Endometrial microvascular endothelial cells (primary cell): ENCODE measurements around the gene KCNT1. TPM values are rescaled to one million over a fixed set of nuclear protein-coding genes. Genes with fewer than 3 reads are reported as not detected.

ENCODE experiments used
- in situ Hi-C: cut with HindIII; loops from 2 replicates; pipeline ENCODE4 v1.10.0; 2017; ENCODE audit warnings: low sequenced_read_pairs, low pct_unique_long_range_greater_than_20kb; ENCODE audit errors: inconsistent ontology term
- total RNA-seq: library from RNA; depleted of rRNA; stranded (reverse); fragments of >200 nt; gene quantifications from one replicate; pipeline ENCODE4 v1.2.3, GENCODE V29; 2015; ENCODE audit errors: inconsistent ontology term

Gene KCNT1
- total RNA-seq, 1 donor from 2014 or later: not detected

DNA sequence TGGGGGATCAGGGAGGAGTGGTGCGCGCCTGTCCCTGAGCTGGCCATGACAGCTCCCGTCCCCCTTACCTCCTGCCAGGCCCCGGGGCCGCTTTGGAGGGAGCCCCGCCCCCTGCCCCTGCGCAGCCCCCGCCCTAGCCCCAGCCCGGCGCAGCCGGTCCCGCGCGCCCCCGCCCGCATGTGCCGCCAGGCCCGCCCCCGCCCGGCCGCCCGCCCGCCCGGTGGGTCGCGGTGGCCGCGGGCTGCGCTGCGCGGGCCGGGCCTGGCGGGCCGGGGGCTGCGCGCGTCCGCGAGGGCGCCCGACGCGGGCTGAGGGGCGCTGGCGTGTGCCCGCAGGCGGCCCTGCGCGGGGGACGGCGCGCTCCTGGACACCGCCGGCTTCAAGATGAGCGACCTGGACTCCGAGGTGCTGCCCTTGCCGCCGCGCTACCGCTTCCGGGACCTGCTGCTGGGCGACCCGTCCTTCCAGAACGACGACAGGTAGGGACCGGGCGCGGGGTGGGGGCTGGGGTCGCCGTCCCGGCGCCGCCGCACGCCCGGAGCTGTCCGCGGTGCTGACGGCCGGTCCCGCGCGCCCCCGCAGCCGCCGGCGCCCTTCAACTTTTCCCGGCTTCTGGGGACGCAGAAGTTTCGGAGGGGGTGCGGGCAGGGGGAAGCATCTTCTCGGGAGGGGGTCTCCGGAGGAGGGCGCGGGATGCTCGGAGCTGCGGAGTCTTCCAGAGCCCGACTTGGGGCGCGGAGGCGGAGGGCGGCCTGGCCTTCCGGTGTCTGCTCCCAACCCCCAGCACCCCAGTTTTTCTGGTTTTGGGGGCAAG lies 12.5 kb downstream of the KCNT1 start:
- in situ Hi-C loops: no loop called here

DNA sequence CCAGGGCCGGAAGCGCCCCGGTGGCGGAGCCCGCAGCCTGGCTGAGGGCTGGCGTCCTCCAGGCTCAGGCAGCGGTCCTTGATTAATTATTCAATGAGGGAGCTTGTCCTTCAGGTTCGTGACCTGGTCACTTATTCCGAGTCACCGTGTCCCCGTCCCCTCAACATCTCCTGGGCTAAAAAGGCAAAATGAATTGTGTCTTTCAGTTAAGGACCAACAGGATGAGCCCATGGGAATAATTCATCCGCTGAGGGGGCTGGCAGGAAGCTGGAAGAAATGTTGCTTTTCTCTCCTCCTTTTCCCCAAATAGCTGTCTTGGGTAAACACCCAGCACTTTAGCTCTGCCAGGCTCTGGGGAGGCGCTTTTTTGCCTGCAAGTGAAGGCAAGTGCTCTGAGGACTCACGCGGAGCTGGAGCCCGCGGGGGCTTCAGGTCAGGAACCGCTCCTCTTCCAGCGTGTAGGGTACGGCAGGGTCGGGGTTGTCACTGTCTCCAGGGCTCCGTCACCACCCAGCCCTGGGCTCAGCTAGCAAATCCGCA lies 13.1 kb downstream of the KCNT1 start:
- in situ Hi-C loops: no loop called here

DNA sequence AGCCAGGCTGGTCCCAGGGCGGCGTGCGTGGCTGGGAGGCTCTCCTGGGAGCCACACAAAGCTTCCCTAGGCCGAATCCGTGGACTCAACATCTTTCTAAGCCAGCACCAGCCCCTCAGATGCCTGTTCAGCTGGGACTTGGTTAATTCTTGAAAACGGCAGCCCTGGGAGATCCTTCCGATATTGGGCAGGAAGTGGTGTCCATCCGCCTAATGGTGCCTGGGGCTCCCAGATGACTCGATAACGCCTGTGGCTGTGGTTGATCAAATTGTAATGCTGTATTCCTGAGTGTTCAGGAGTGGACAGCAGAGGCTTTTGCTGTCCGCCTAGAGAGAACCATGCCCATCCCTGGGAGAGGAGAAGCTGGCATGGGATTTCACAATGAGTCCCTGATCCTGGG lies 14.1 kb downstream of the KCNT1 start:
- in situ Hi-C loops: no loop called here

DNA sequence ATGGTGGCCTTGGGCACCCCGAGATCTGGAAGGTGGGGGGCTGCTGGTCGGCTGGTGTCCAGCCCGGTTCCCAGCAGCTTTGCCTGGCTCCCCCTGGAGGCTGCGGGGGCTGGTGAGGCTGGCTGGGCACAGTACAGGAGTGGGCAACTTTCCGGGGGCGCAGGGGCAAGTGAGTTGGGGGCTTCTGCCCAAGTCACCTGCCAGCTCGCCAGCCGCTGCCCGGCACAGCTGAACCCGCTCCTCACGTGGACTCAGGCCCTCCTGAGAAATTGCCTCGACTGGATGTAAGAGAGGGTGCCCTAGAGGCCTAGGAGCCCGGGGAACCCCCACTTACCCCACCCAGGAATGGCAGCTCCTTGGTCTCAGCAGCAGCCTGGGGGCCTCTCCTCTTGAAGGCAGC lies 15.4 kb downstream of the KCNT1 start:
- in situ Hi-C loops: no loop called here

DNA sequence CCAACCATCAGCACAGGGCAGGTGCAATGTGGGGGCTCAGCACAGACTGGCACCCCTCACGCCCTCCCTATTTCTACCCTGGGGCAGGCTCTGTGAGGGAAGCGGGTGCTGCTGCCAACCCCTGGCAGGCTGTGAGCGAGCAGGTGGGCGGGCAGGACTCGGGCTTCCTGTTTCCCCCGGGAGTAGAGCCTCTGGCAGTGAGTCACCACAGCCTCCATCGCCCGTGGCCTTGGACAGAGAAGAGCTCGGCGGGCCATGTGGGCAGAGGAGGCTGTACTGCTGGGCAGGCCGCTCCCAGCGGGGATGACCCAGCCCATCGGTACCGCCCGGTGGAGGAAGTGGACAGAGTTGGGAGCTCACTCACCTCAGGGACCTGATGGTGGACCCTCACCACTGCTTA lies 16.6 kb downstream of the KCNT1 start:
- in situ Hi-C loops: no loop called here

DNA sequence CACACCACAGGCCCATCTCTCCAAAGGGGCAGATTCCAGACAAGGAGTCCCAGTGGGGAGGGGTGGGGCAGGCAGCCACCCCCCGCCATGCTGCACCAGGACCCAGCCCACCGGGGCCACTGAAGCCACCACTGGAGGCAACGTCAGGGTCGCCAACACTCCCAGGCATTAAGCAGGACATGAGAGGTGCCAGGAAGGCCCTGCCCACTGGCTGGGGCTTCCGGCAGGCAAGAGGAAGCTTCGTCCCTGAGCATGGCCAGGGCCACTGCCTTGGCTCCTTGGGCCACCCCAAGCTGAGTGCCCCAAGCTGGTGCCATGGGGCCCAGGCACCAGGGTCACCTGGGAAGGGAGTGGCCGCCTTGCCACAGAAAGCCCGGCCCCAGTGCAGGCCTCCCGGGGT lies 17.5 kb downstream of the KCNT1 start:
- in situ Hi-C loops: no loop called here

DNA sequence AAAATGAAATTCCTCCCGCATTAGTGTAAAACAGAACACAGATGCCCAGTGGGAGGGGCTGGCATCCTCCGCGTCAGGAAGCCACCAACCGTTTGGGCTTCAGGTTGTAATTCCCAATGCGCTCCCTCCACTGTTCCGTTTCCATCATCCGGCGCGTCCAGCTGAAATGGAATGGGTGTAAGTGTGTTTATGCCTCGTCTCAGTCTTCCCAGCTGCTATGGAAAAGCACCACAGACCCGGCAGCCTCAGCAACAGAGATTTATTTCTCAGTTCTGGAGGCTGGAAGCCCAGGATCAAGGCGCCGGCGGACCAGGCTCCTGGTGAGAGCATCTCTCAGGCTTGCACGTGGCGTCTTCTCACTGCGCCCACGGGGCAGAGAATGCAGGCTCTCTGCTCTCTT lies 20.4 kb downstream of the KCNT1 start:
- in situ Hi-C loops: no loop called here

DNA sequence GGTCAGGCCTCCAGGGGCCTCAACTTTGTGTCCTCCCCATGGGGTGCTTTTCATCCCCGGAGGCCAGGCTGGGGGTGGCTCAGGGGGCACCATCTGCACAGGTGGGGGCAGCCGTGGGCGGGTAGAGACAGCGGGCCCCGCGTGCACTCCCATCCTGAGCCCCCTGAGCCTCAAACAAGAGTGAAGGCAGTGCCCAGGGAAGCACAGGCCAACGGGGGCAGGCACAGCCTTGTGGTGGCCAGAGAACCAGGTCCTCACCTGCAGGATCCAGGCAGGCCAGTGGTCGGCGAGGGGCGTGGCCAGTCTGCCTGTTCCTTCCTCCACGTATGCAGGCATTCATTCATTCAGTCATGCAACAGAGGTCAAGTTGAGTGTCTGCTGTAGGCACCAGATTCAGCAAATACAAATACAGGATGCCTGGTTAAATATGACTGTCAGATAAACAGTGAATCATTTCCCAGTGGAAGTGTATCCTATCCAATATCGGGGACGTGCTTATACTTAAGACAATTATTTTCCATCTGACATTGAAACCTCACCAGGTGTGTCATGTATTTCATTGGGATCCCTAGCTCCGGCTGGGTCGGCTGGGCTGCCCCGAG lies 22.3 kb downstream of the KCNT1 start:
- in situ Hi-C loops: no loop called here

DNA sequence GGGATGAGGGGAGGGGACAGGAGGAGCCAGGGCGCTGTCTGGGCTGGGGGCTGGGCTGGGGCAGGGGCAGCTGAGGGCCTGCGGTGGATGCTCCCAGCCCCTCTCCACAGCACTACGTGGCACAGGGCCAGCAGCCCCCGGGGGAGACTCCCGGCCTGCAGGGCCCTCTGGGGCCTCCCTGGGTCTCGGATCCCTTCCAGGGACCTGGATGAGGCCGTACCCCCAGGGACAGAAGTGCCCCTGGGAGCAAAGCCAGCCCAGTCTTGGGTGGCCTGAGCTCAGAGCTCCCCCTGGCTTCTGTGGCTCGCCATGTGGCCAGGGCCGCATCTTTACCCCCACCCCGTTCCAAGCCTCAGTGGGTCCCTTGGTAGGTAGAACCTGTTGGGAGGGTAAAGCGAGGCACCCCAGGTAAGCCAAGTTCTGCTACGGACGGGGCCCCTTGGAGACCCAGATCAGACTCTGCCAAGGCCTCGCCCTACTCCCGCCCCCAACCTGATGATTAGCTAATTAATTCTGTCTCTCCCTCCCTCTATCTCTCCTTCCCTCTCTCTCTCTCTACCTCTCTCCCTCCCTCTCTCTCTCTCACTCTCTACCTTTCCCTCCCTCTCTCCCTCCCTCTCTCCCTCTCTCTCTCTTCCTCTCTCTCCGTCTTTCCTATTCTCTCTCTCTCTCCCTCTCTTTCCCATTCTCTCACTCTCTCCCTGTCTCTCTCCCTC lies 24.3 kb downstream of the KCNT1 start:
- in situ Hi-C loops: no loop called here

DNA sequence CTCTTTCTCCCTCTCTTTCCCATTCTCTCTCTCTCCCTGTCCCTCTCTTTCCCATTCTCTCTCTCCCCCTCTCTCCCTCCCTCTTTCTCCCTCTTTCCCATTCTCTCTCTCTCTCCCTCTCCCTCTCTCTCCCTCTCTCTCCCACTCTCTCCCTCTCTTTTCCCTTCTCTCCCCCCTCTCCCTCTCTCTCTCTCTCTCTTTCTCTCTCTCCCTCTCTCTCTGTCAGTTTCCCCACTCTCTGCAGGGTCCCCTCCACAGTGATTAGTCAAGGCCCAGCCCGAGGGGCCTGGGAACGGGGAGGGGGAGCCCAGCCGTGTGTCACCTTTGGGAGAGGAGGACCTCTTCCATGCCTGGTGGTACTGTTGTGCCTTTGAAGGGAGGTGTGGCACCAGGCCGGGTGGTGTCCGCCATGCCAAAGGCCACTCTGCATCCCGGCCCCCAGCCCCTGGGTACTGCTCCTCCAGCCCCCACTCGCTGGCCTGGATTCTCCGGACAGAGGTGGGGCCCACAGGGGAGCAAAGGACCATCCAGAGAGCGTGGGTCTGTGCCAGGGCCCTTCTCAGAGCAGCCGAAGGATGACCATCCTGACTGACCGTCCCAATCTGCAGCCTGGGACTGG lies 25.4 kb downstream of the KCNT1 start:
- in situ Hi-C loops: no loop called here

DNA sequence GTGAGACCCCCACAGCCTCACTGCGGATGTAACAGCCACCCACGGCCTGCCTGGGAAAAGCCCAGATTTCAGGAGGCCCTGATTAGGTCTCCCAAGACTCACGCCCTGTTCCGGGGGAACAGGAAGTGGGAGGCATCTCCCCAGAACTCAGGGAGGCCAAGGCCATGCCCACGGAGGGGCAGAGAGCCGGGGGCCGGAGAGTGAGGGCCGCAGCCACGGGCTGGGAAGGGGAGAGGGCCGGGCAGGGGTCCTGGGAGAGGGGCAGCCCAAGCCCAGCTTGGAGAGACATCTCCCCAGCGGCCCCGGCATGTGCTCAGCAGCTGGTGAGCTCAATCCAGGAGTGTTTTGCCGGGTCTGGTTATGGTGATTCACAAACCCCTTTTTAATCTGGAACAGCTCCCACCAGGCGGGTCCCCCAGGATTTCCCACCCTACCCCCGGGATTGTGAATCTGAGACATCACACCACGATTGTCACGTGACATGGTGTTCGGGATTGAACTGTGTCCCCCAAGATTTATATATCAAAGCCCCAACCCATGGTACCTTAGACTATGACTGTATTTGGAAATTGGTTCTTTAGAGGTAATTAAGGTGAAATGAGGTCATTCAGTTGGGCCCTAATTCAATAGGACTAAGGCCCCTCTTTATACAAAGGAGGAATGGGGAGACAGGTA lies 26.6 kb downstream of the KCNT1 start:
- in situ Hi-C loops: no loop called here

DNA sequence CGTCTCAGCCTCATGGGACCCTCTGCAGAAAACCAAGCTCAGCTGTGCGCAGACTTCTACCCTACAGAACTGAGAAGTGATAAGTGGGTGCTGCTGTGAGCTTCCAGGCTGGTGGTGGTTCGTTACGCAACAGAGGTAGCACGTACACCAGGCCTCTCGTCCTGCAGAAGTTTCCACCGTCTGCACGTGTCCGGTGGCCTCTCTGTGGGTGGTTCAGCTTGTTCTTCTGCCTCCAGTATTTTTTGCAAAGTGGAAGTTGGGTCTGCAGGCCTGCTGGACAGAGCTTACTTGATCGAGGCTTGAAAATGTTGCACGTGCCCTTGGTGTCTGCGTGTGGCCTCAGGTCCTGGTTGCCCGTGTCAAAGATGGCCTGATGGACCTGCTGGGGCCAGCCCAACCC lies 27.5 kb downstream of the KCNT1 start:
- in situ Hi-C loops: no loop called here

DNA sequence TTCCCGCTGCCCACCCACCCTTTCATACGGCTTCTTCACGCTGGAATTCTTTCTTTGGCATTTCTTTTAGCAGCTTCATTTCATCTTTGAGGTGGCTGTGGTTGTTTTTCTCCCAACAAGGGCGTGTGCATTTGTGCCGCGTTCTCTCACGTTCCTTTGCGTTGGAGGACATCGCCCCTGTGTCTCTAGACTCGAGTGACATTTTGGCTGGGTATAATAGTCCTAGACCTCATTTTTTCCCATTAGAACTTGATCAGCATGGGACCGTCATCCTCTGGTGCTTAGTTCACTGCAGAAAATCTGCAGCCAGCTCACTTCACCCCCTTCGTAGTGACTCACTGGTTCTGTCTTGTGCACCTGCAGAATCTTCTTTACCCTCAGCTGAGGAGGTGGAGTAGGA lies 29.5 kb downstream of the KCNT1 start:
- in situ Hi-C loops: no loop called here

DNA sequence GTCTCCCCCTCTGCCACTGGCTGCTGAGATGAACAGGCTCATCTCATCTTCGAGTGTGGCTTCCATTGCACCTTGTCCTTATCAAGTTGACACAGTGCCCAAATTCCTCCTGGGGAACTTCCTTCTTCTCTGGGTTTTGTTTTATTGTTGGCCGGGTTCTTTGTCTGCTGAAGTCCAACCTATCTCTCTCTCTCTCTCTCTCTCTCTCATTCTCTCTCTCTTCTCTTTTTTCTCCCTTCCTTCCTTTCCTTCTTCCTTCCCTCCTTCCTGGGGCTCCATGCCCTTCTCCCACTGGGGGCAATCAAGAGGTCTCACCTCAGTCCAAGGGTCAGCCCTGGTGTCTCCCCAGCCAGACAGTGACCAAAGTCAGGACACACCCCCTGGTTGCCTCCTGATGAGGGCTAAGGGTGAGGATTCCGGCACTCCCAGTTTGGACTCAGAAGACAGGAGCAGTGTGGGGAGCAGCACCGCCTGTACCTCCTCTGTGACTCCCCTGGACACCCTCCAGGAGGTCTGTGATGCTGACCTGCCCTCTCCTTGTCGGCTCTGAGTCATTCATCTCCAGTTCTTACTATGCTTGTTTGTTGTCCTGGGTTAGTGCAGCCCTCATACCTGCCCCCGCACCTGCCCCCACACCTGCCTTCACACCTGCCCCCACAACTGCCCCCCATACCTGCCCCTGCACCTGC lies 30.7 kb downstream of the KCNT1 start:
- in situ Hi-C loops: no loop called here

DNA sequence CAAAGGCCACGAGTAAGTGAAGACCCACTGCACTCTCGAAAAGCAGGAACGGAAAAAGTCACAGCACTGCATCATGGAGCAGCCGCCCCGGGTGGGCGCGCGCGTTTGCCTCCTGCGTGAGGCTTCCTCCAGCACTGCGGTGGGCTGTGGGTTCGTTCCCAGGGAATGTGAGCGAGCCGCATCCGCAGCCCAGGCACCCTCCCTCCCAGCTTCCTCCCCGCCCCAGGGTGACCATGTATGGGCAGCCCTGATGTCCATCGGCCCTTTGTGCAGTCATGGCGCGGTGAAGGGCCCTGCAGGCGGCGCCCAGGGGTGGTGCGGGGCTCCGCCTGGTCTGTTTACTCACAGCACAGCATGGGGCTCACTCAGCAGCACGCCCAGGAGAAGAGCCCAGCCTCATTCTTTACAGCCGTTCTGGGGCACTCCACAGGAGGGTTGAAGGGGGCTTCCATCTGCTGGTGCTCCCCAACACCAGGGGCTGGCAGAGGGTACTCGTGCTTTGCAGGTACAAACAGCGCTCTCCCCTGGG lies 32.7 kb downstream of the KCNT1 start:
- in situ Hi-C loops: no loop called here

DNA sequence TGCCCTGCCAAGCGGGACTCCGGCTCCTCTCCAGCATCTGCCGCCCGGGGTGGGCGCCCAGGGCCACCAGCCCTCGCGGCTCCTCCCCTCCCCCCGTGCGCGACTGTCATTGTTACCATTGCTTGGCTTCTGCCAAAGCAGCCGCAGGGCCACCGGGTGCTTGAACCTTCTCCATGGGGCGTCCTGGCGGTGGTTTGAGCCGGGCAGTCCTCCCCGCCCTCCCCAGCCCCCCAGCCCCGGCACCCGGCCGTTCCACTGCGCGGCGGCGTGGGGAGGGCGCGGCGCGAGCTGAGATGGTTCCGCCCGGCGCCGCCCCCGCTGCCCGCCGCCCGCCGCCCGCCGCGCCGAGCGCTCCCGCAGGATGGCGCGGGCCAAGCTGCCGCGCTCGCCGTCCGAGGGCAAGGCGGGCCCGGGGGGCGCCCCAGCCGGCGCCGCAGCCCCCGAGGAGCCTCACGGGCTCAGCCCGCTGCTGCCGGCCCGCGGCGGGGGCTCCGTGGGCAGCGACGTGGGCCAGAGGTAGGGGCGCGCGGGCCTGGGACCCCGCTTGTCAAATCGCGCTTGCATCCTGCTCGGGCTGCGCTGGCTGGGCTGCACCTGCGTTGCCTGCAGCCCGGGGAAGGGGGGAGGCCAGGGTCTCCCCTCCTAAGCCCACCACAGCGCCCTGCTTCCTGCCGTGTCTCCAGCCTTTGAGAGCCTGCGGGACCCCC lies 34.4 kb downstream of the KCNT1 start:
- in situ Hi-C loops: no loop called here

DNA sequence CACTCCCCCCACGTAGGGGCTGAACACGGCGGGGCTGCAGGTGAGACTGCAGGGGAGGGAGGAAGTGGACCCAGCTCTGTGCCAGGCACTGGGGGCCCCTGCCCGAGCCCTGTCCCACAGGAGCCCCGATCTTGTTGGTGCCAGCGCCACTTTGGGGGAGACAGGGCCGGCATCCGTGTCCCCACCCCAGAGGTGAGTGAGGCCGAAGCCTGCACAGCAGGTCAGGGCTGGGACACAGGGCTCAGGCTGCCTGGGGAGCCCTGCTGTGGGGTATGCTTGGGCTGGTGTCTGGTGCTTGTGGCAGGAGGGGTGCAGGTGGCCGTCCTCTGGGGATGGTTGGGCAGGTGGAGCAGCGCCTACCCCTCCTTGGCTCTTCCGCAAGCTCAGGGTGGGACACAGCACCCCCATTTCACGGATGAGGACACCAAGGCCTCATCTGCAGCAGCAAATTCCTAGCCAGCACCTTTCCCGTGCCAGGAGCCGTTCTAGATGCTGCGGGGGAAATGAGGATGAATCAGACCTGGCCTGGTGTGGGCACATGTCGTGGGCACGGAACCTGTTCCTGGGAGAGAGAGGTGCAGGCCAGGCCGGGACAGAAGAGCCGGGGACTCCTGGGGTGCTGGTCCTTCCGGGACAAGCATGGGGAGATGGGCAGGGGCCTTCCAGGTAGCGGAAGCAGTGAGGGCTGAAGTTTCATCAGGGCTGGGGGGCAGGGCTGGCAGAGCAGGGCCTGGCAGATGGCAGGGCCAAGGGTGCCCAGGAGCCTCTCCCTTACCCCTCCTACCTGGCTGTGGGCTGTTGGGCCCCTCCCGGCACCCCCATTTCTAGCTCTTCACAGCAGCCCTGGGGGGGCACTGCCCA lies 35.2 kb downstream of the KCNT1 start:
- in situ Hi-C loops: no loop called here
